GM20000 (cell line): ENCODE results near the gene ATXN7L1.

Experiments
- DNase-seq: peaks from one replicate; pipeline ENCODE4 v3.0.0; 2012; ENCODE audit warnings: low spot score
- CTCF ChIP-seq: IDR thresholded peaks from 2 replicates; pipeline ENCODE4 v1.5.1; 2012; ENCODE audit warnings: mild to moderate bottlenecking, control low read depth; ENCODE audit errors: extremely low read depth, missing control alignments

The ATXN7L1 gene

GRCh38 chr7:105674200-105674920 is 202.0 kb downstream of the ATXN7L1 start:
- no peak for TF ChIP-seq CTCF
- no peak for DNase-seq

GRCh38 chr7:105673367-105674084 is 202.9 kb downstream of the ATXN7L1 start:
- no peak for DNase-seq

GRCh38 chr7:105672801-105673200 is 203.6 kb downstream of the ATXN7L1 start:
- TF ChIP-seq CTCF: no peak
- DNase-seq: no peak

More at GRCh38 chr7:105673367-105674084, 202.9 kb downstream of the ATXN7L1 start:
- no peak for TF ChIP-seq CTCF

GRCh38 chr7:105666324-105666723 is 210.1 kb downstream of the ATXN7L1 start:
- no peak for DNase-seq
- no peak for TF ChIP-seq CTCF

- TF ChIP-seq CTCF: no peak
- DNase-seq: no peak
Measured at GRCh38 chr7:105665684-105666083, 210.7 kb downstream of the ATXN7L1 start.

- no peak for DNase-seq
- TF ChIP-seq CTCF: no peak
Measured at GRCh38 chr7:105664816-105665525, 211.4 kb downstream of the ATXN7L1 start.

GRCh38 chr7:105662998-105663397 is 213.4 kb downstream of the ATXN7L1 start:
- TF ChIP-seq CTCF: no peak
- DNase-seq: no peak
